ENCODE results near the gene MAB21L1.

Gene MAB21L1

GRCh38 chr13:35470671-35471661, 5.5 kb downstream of the MAB21L1 start:
- Histone ChIP-seq H3K4me2 (ENCODE audit: low read depth, low read length) (no peak overlapping the region), H3K9me2 (replicated peaks; ENCODE audit: insufficient read depth, low read length) (no peaks in the 10 kb centered on the region), H3K9me3 (replicated peaks; ENCODE audit: insufficient read depth, low read length) (no peaks in the 10 kb centered on the region), H2AFZ (ENCODE audit: low read length) (no peak overlapping the region), H3F3A (ENCODE audit: insufficient read depth, low read length) (no peaks in the 10 kb centered on the region), H3K27ac (ENCODE audit: low read length) (no peak overlapping the region), H3K27me3 (replicated peaks; ENCODE audit: insufficient read depth, low read length) (no peaks in the 10 kb centered on the region), H3K4me3 (ENCODE audit: low read length) (no peak overlapping the region), H3K79me2 (ENCODE audit: low read length) (no peaks in the 10 kb centered on the region), H3K36me3 (replicated peaks; ENCODE audit: insufficient read depth, low read length) (no peaks in the 10 kb centered on the region), H3K9ac (ENCODE audit: low read length) (no peak overlapping the region), H3K4me1 (ENCODE audit: low read length) (no peaks in the 10 kb centered on the region), H4K20me1 (ENCODE audit: insufficient read depth, low read length) (no peaks in the 10 kb centered on the region)
- no peak for DNase-seq
- TF ChIP-seq CTCF (IDR thresholded peaks at IDR 0.05; ENCODE audit: low read length) (no peak), EZH2 (optimal IDR thresholded peaks at IDR 0.05; ENCODE audit: low read depth, low read length) (no peak), EZH2phosphoT487 (IDR thresholded peaks at IDR 0.05; ENCODE audit: low read length) (no peak)

- Histone ChIP-seq H3K4me2 (ENCODE audit: low read depth, low read length) (no peak overlapping the region), H4K20me1 (ENCODE audit: insufficient read depth, low read length) (no peaks in the 10 kb centered on the region), H3K9ac (ENCODE audit: low read length) (no peak overlapping the region), H3K9me3 (replicated peaks; ENCODE audit: insufficient read depth, low read length) (no peaks in the 10 kb centered on the region), H3K4me1 (ENCODE audit: low read length) (no peaks in the 10 kb centered on the region), H3K9me2 (replicated peaks; ENCODE audit: insufficient read depth, low read length) (no peaks in the 10 kb centered on the region), H3K27ac (ENCODE audit: low read length) (no peak overlapping the region), H3K4me3 (ENCODE audit: low read length) (no peak overlapping the region), H3K79me2 (ENCODE audit: low read length) (no peaks in the 10 kb centered on the region), H3F3A (ENCODE audit: insufficient read depth, low read length) (no peaks in the 10 kb centered on the region), H3K27me3 (replicated peaks; ENCODE audit: insufficient read depth, low read length) (no peaks in the 10 kb centered on the region), H2AFZ (ENCODE audit: low read length) (no peak overlapping the region), H3K36me3 (replicated peaks; ENCODE audit: insufficient read depth, low read length) (no peaks in the 10 kb centered on the region)
- DNase-seq = no peak
- no peak for TF ChIP-seq CTCF (IDR thresholded peaks at IDR 0.05; ENCODE audit: low read length)
- no peak for TF ChIP-seq EZH2phosphoT487 (IDR thresholded peaks at IDR 0.05; ENCODE audit: low read length)
- TF ChIP-seq EZH2 (optimal IDR thresholded peaks at IDR 0.05; ENCODE audit: low read depth, low read length) = no peak
Measured at GRCh38 chr13:35469806-35470525, 6.5 kb downstream of the MAB21L1 start.

GRCh38 chr13:35468195-35468594, 8.3 kb downstream of the MAB21L1 start:
- no peaks in the 10 kb centered on the region for H3K4me1 ChIP-seq (ENCODE audit: low read length)
- H4K20me1 ChIP-seq (ENCODE audit: insufficient read depth, low read length) = no peaks in the 10 kb centered on the region
- no peak overlapping the region for H3K4me3 ChIP-seq (ENCODE audit: low read length)
- H3F3A ChIP-seq (ENCODE audit: insufficient read depth, low read length) = no peaks in the 10 kb centered on the region
- H3K9me3 ChIP-seq (replicated peaks; ENCODE audit: insufficient read depth, low read length) = no peaks in the 10 kb centered on the region
- H3K27ac ChIP-seq (ENCODE audit: low read length) = no peak overlapping the region
- H3K27me3 ChIP-seq (replicated peaks; ENCODE audit: insufficient read depth, low read length) = no peaks in the 10 kb centered on the region
- H3K9ac ChIP-seq (ENCODE audit: low read length) = no peak overlapping the region
- no peaks in the 10 kb centered on the region for H3K36me3 ChIP-seq (replicated peaks; ENCODE audit: insufficient read depth, low read length)
- no peaks in the 10 kb centered on the region for H3K9me2 ChIP-seq (replicated peaks; ENCODE audit: insufficient read depth, low read length)
- TF ChIP-seq CTCF (IDR thresholded peaks at IDR 0.05; ENCODE audit: low read length) (no peak), EZH2phosphoT487 (IDR thresholded peaks at IDR 0.05; ENCODE audit: low read length) (no peak), EZH2 (optimal IDR thresholded peaks at IDR 0.05; ENCODE audit: low read depth, low read length) (no peak)
- DNase-seq = no peak
- no peak overlapping the region for H3K4me2 ChIP-seq (ENCODE audit: low read depth, low read length)
- no peak overlapping the region for H2AFZ ChIP-seq (ENCODE audit: low read length)
- H3K79me2 ChIP-seq (ENCODE audit: low read length) = no peaks in the 10 kb centered on the region

All from MM.1S (cell line).